ENCODE data around the gene NONO. TPM values are rescaled to one million over a fixed set of nuclear protein-coding genes. Genes with fewer than 3 reads are reported as not detected.
"Not testable (repeated sequence)": the region's sequence is repeated elsewhere in the genome, so short reads cannot be mapped to it uniquely, and the experiment has no call there.

Gene NONO
- total RNA-seq, 1 donor from 2014 or later = 916 TPM

DNA sequence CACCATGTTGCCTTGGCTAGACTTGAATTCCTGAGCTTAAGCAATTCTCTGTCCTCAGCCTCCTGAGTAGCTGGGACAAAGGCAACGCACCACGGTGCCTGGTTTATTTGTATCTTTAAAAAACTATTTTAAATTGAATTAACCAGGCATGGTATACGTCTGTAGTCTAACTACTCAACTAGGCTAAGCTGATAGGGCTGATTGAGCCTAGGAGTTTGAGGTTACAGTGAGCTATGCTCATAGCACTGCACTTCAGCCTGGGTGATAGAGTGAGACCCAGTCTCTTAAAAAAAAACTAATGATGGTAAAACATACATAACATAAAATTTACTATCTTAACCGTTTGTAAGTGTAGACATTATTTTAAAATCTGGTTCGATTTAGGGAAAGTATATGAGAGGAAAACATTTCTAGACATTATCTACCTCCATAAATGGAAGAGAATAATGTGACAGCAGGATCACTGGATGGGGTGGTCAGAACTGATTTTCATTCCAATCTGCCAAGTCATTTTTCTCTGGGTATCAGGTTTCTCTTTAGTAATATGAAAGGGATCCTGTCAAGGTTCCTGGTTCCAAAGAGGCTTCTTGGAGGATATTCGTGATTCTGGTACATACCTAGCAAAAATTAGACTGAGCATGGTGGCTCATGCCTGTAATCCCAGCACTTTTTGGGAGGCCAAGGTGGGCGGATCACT, 9.4 kb downstream of the NONO start:
- Mint-ChIP-seq H3K4me3 (no peak overlapping the region), H3K27me3 (ENCODE audit: insufficient read depth, low read depth) (no peaks in the 10 kb centered on the region), H3K36me3 (peaks cover 31% of the 10 kb centered on the region), H3K4me1 (no peaks in the 10 kb centered on the region), H3K9me3 (no peaks in the 10 kb centered on the region), H3K27ac (no peak overlapping the region)
- no peak overlapping the region for H3K27ac ChIP-seq
- no peaks in the 10 kb centered on the region for H3K4me1 ChIP-seq
- H3K4me3 ChIP-seq = no peak overlapping the region
- DNase-seq (ENCODE audit: low spot score) = no peak
- no peak overlapping the region for H3K4me2 ChIP-seq
- peaks cover 91% of the 10 kb centered on the region for H4K20me1 ChIP-seq (ENCODE audit: low read depth)
- H3K27me3 ChIP-seq = no peaks in the 10 kb centered on the region
- peaks cover 21% of the 10 kb centered on the region for H3K36me3 ChIP-seq
- TF ChIP-seq, protein P1, sequence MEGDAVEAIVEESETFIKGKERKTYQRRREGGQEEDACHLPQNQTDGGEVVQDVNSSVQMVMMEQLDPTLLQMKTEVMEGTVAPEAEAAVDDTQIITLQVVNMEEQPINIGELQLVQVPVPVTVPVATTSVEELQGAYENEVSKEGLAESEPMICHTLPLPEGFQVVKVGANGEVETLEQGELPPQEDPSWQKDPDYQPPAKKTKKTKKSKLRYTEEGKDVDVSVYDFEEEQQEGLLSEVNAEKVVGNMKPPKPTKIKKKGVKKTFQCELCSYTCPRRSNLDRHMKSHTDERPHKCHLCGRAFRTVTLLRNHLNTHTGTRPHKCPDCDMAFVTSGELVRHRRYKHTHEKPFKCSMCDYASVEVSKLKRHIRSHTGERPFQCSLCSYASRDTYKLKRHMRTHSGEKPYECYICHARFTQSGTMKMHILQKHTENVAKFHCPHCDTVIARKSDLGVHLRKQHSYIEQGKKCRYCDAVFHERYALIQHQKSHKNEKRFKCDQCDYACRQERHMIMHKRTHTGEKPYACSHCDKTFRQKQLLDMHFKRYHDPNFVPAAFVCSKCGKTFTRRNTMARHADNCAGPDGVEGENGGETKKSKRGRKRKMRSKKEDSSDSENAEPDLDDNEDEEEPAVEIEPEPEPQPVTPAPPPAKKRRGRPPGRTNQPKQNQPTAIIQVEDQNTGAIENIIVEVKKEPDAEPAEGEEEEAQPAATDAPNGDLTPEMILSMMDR (IDR thresholded peaks at IDR 0.05) = no peak
- no peak for TF ChIP-seq EZH2phosphoT487 (IDR thresholded peaks at IDR 0.05)
- TF ChIP-seq EZH2 (IDR thresholded peaks at IDR 0.05) = no peak
- H3K9me3 ChIP-seq (ENCODE audit: low read depth) = no peaks in the 10 kb centered on the region
- H3K79me2 ChIP-seq (ENCODE audit: low read depth) = peaks cover 70% of the 10 kb centered on the region
- no peak overlapping the region for H3K9ac ChIP-seq
- peaks cover 52% of the 10 kb centered on the region for H3F3A ChIP-seq (ENCODE audit: low read depth)
- no peak overlapping the region for H2AFZ ChIP-seq (replicated peaks)

DNA sequence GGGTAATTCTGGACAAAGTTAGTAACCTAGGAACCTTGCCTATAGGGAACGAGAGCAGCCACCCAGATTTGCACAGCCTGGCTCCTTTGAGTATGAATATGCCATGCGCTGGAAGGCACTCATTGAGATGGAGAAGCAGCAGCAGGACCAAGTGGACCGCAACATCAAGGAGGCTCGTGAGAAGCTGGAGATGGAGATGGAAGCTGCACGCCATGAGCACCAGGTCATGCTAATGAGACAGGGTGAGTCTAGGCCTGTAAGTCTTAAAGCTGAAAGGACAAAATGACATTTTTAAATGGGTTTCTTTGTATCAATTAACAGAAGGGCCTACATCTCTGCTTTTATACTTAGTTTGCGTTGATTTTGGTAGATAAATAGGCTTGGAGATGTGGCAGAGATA, 13.4 kb downstream of the NONO start:
- Histone ChIP-seq H2AFZ (replicated peaks) (no peak overlapping the region), H3K36me3 (peaks cover 7% of the 10 kb centered on the region), H3K27ac (no peak overlapping the region), H3F3A (ENCODE audit: low read depth) (peaks cover 72% of the 10 kb centered on the region), H3K4me1 (no peaks in the 10 kb centered on the region), H4K20me1 (ENCODE audit: low read depth) (peaks cover 84% of the 10 kb centered on the region), H3K4me2 (no peak overlapping the region), H3K9ac (no peak overlapping the region), H3K9me3 (ENCODE audit: low read depth) (no peaks in the 10 kb centered on the region), H3K79me2 (ENCODE audit: low read depth) (peaks cover 30% of the 10 kb centered on the region), H3K27me3 (no peaks in the 10 kb centered on the region), H3K4me3 (no peak overlapping the region)
- TF ChIP-seq EZH2phosphoT487 (IDR thresholded peaks at IDR 0.05) (no peak), EZH2 (IDR thresholded peaks at IDR 0.05) (no peak)
- TF ChIP-seq, protein P1 (IDR thresholded peaks at IDR 0.05) = no peak
- no peak for DNase-seq (ENCODE audit: low spot score)
- no peak overlapping the region for H3K4me3 Mint-ChIP-seq
- no peak overlapping the region for H3K27ac Mint-ChIP-seq
- H3K36me3 Mint-ChIP-seq = peaks cover 42% of the 10 kb centered on the region
- H3K4me1 Mint-ChIP-seq = peaks cover 3% of the 10 kb centered on the region
- peaks cover 4% of the 10 kb centered on the region for H3K27me3 Mint-ChIP-seq (ENCODE audit: insufficient read depth, low read depth)
- peaks cover 7% of the 10 kb centered on the region for H3K9me3 Mint-ChIP-seq

DNA sequence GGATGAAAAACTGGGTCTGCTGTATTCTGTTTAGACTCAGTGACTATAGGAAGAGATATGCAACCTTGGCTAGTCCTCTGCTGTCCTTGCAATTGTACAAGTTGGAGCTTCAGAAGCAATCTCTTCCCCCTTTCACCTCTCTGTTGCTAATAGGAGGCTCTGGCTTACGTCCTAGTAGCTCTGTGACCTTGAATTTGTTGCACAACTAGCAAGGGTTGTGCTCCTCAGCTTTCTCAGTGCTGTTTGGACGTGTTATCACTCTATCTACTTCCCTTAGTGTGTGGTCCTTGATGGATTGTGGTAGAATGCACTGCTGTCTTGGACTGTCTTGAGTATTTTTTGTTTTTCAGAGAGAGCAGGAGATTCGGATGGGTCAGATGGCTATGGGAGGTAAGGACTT, 14.7 kb downstream of the NONO start:
- peaks cover 4% of the 10 kb centered on the region for H3K27me3 Mint-ChIP-seq (ENCODE audit: insufficient read depth, low read depth)
- TF ChIP-seq EZH2 (IDR thresholded peaks at IDR 0.05) (no peak), EZH2phosphoT487 (IDR thresholded peaks at IDR 0.05) (no peak)
- TF ChIP-seq, protein P1 (IDR thresholded peaks at IDR 0.05) = no peak
- H3K4me3 ChIP-seq = no peak overlapping the region
- H3K36me3 Mint-ChIP-seq = peaks cover 38% of the 10 kb centered on the region
- H3K36me3 ChIP-seq = no peaks in the 10 kb centered on the region
- DNase-seq (ENCODE audit: low spot score) = no peak
- no peak overlapping the region for H3K27ac ChIP-seq
- H4K20me1 ChIP-seq (ENCODE audit: low read depth) = peaks cover 71% of the 10 kb centered on the region
- peaks cover 7% of the 10 kb centered on the region for H3K9me3 Mint-ChIP-seq
- H3F3A ChIP-seq (ENCODE audit: low read depth) = peaks cover 65% of the 10 kb centered on the region
- no peaks in the 10 kb centered on the region for H3K27me3 ChIP-seq
- no peak overlapping the region for H3K4me2 ChIP-seq
- H2AFZ ChIP-seq (replicated peaks) = no peak overlapping the region
- H3K4me1 Mint-ChIP-seq = peaks cover 3% of the 10 kb centered on the region
- H3K9me3 ChIP-seq (ENCODE audit: low read depth) = no peaks in the 10 kb centered on the region
- no peak overlapping the region for H3K4me3 Mint-ChIP-seq
- peaks cover 17% of the 10 kb centered on the region for H3K79me2 ChIP-seq (ENCODE audit: low read depth)
- no peak overlapping the region for H3K9ac ChIP-seq
- H3K27ac Mint-ChIP-seq = no peak overlapping the region
- no peaks in the 10 kb centered on the region for H3K4me1 ChIP-seq

DNA sequence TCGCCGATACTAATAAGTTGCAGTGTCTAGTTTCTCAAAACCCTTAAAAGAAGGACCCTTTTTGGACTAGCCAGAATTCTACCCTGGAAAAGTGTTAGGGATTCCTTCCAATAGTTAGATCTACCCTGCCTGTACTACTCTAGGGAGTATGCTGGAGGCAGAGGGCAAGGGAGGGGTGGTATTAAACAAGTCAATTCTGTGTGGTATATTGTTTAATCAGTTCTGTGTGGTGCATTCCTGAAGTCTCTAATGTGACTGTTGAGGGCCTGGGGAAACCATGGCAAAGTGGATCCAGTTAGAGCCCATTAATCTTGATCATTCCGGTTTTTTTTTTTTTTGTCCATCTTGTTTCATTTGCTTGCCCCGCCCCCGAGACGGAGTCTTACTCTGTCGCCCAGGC, 16.6 kb downstream of the NONO start:
- H3K4me3 ChIP-seq; H3K9me3 ChIP-seq (ENCODE audit: low read depth); H3K4me2 ChIP-seq; H3K4me3 Mint-ChIP-seq; H3K36me3 ChIP-seq; DNase-seq (ENCODE audit: low spot score); H3K4me1 ChIP-seq; H3K79me2 ChIP-seq (ENCODE audit: low read depth); H3K27me3 ChIP-seq; H3K27ac ChIP-seq; H3K9ac ChIP-seq; H2AFZ ChIP-seq (replicated peaks); H3K27me3 Mint-ChIP-seq (ENCODE audit: insufficient read depth, low read depth); H3K9me3 Mint-ChIP-seq; H3K27ac Mint-ChIP-seq; H3K4me1 Mint-ChIP-seq: not testable (repeated sequence)
- H3F3A ChIP-seq (ENCODE audit: low read depth) = peaks cover 60% of the 10 kb centered on the region
- H3K36me3 Mint-ChIP-seq = peaks cover 32% of the 10 kb centered on the region
- peaks cover 56% of the 10 kb centered on the region for H4K20me1 ChIP-seq (ENCODE audit: low read depth)

DNA sequence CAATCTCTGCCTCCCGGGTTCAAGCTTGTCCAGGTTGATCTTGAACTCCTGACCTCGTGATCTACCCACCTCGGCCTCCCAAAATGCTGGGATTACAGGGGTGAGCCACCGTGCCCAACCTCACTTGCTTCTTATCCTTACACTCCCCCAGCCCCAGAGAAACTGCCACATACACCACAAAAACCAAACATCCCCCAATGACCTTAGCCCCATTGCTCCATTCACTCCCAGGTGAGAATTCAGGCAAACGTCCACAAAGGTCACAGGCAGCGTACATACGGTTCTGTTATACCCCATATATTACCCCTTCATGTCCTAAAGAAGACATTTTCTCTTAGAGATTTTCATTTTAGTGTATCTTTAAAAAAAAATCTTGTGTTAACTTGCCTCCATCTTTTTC, 17.1 kb downstream of the NONO start:
- Histone ChIP-seq H4K20me1 (ENCODE audit: low read depth) (peaks cover 54% of the 10 kb centered on the region), H3F3A (ENCODE audit: low read depth) (peaks cover 57% of the 10 kb centered on the region)
- not testable (repeated sequence) for H3K27me3 ChIP-seq; H3K9me3 Mint-ChIP-seq; DNase-seq (ENCODE audit: low spot score); H3K9me3 ChIP-seq (ENCODE audit: low read depth); H2AFZ ChIP-seq (replicated peaks); H3K36me3 ChIP-seq; H3K79me2 ChIP-seq (ENCODE audit: low read depth); H3K9ac ChIP-seq; H3K27ac Mint-ChIP-seq; H3K4me1 Mint-ChIP-seq; H3K27me3 Mint-ChIP-seq (ENCODE audit: insufficient read depth, low read depth); H3K27ac ChIP-seq; H3K4me1 ChIP-seq; H3K4me2 ChIP-seq; H3K4me3 ChIP-seq; H3K4me3 Mint-ChIP-seq
- peaks cover 32% of the 10 kb centered on the region for H3K36me3 Mint-ChIP-seq
